HG03575 (cell line): ENCODE measurements around the gene FYCO1.

Experiments
- ATAC-seq: cut with Tn5 transposase; IDR thresholded peaks from one replicate; pipeline ENCODE4 v1.9.1; 2021; ENCODE audit not compliant: unreplicated experiment, insufficient number of reproducible peaks, low FRiP score; ENCODE audit errors: extremely low read depth

The FYCO1 gene

GRCh38 chr3:45880725-45881077 is 114.9 kb downstream of the FYCO1 start:
- no peak for ATAC-seq

DNA sequence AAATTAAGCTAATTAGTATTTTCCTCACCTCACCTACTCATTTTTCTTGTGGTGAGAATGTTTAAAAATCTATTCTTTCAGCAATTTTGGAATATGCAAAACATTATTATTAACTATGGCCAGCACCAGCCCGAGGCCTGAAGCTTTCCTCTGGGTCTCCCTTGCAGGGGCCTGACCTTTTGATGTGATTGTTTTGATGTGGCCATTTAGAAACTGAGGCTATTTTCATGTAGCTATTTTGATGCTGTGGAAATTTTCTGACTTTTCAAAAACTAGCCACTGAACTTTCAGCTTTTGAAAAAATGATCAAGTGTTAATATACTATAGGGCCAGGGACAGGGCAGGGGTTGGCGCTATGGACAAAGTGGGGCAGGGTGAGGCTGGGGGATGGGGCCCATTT is 117.5 kb downstream of the FYCO1 start:
- no peak for ATAC-seq

DNA sequence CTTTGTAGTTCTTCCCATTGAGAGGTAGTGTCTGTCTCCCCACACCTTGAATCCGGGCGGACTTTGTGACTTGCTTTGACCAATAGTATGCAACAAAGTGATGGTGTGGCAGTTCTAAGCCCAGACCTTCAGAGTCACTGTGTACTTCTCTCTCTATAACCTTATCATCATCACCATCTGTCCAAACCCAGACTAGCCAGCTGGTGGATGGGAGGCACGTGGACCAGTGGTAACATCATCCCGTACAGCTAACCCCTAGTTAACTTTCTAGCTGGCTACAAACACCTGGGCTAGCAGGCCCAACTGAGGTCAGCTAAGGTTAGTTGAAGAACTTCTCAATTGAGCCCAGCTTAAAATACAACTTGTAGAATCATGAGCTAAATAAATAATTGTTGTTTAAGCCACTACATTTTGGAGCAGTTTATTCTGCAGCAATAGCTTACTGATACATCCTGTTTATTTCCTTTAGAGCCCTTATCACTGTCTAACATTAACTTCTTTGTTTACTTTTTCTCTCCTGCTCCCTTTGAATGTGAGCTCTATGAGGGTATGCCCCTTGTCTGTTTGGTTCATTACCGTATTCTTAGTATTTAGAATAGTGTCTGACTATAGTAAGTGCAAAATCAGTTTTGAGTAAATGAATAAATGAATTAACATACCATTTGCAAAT is 120.8 kb downstream of the FYCO1 start:
- no peak for ATAC-seq

- no peak for ATAC-seq
These were observed 122.0 kb downstream of the FYCO1 start for GRCh38 chr3:45873638-45874037.

GRCh38 chr3:45873036-45873435 is 122.6 kb downstream of the FYCO1 start:
- ATAC-seq, result no peak

- no peak for ATAC-seq
These were observed 123.1 kb downstream of the FYCO1 start for GRCh38 chr3:45872569-45872968.

- no peak for ATAC-seq
These were observed 123.8 kb downstream of the FYCO1 start for GRCh38 chr3:45871780-45872179.

- no peak for ATAC-seq
These were observed 125.5 kb downstream of the FYCO1 start for GRCh38 chr3:45870099-45870498.

DNA sequence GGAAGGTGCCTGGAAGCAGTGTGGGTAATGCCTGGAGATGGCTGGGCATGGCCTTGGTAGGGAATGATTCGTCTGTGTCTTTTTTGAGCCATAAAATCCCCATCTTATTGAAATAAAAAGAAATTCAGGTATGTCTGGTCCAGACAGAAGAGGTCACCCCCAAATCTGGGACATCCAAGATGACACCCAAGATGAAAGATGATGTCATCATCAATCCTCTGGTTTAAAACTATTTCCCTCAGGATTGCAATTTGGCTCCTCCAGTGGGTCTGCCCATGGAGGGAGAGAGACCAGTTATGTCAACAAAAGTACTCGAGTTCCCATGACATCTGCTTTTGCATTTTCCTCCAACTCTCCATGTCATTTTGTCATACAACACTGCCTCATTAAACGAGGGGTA is 126.0 kb downstream of the FYCO1 start:
- no peak for ATAC-seq

DNA sequence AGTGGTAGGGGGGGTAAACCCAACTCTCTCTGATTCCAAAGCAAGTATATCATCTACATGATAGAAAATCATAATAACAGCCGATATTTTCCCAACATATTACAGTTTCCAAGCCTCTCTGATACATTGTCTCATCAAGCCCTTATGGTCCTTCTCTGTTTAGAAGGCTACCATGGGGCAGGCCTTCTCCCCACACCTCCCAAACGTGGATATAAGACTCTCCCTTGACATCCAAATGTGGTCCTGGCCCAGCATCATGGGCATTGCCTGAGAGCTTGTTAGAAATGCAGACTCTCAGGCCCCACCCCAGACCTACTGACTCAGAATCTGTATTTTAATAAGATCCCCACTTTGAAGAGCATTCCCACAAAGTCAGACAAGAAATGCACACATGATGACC is 127.0 kb downstream of the FYCO1 start:
- ATAC-seq, result no peak

GRCh38 chr3:45868213-45868612 is 127.4 kb downstream of the FYCO1 start:
- no peak for ATAC-seq
